MCF 10A (cell line): ENCODE data around the gene KLF13. TPM values are rescaled to one million over a fixed set of nuclear protein-coding genes. Genes with fewer than 3 reads are reported as not detected.

ENCODE experiments used
- BruUV-seq: library from RNA; stranded (reverse); fragments of 400-500 nt; replicated peaks from 2 replicates; lab custom pipeline; 2021; lab: Mats Ljungman, UMichigan
- CTCF ChIA-PET: fragments of 300-600 bp; sonication (Branson Sonifier 250); formaldehyde crosslinking; extraction: SDS; loops from one replicate; lab custom pipeline; 2021; ENCODE audit warnings: antibody characterized with exemption, inconsistent platforms; lab: Yijun Ruan, JAX
- POLR2A ChIA-PET: fragments of 300-600, 350-650 bp; sonication (Branson Sonifier 250); formaldehyde crosslinking; extraction: SDS; loops from one replicate; lab custom pipeline; 2020; ENCODE audit warnings: antibody characterized with exemption, inconsistent platforms; lab: Yijun Ruan, JAX
- DNase-seq: peaks from one replicate; pipeline ENCODE4 v3.0.0-alpha.2; 2018; ENCODE audit not compliant: unreplicated experiment
- H3K27ac Mint-ChIP-seq: one replicate; pipeline ENCODE4 v1.8.0; 2022; ENCODE audit warnings: mild to moderate bottlenecking, low read depth, mixed read lengths; ENCODE audit not compliant: unreplicated experiment
- H3K27me3 Mint-ChIP-seq: one replicate; pipeline ENCODE4 v1.8.0; 2022; ENCODE audit warnings: mixed read lengths; ENCODE audit not compliant: insufficient read depth, unreplicated experiment
- H3K36me3 Mint-ChIP-seq: one replicate; pipeline ENCODE4 v1.8.0; 2022; ENCODE audit warnings: mild to moderate bottlenecking, moderate library complexity, mixed read lengths; ENCODE audit not compliant: insufficient read depth, unreplicated experiment
- H3K4me1 Mint-ChIP-seq: one replicate; pipeline ENCODE4 v1.8.0; 2022; ENCODE audit warnings: mixed read lengths; ENCODE audit not compliant: insufficient read depth, unreplicated experiment
- H3K4me3 Mint-ChIP-seq: one replicate; pipeline ENCODE4 v1.8.0; 2022; ENCODE audit warnings: mild to moderate bottlenecking, moderate library complexity, mixed read lengths; ENCODE audit not compliant: unreplicated experiment
- H3K9me3 Mint-ChIP-seq: one replicate; pipeline ENCODE4 v1.8.0; 2022; ENCODE audit warnings: mixed read lengths; ENCODE audit not compliant: unreplicated experiment
- CTCF ChIP-seq: fragments of 200-600 bp; IDR thresholded peaks from one replicate; pipeline ENCODE4 v1.8.0; 2022; ENCODE audit warnings: antibody characterized with exemption, mild to moderate bottlenecking; ENCODE audit not compliant: unreplicated experiment
- intact Hi-C: fragments of 100-400 bp; cut with micrococcal nuclease; formaldehyde crosslinking; loops from 2 replicates; pipeline ENCODE4 v1.14.1; 2022
- total RNA-seq: library from RNA; stranded (reverse); gene quantifications from 2 replicates; pipeline ENCODE4 v1.2.3, GENCODE V29; 2022

KLF13 gene
- total RNA-seq, 1 experiment from 2014 or later, result 83.1 TPM

GRCh38 chr15:31379042-31379441 is 52.4 kb downstream of the KLF13 start:
- no peaks in the 10 kb centered on the region for H3K9me3 Mint-ChIP-seq
- no peaks in the 10 kb centered on the region for H3K4me1 Mint-ChIP-seq
- H3K36me3 Mint-ChIP-seq, result peaks cover 84% of the 10 kb centered on the region
- ChIA-PET POLR2A (no interaction called here), CTCF (interaction anchor here (0.9 to 2.1 kb wide), 2 partner anchors 13 to 109 kb away, joined by 4 to 10 read pairs; no protein-coding TSS in a partner anchor)
- no peak for TF ChIP-seq CTCF
- intact Hi-C loops, result no loop called here
- H3K27me3 Mint-ChIP-seq, result no peaks in the 10 kb centered on the region
- no peak for DNase-seq
- H3K27ac Mint-ChIP-seq, result no peak overlapping the region
- H3K4me3 Mint-ChIP-seq, result no peak overlapping the region
- no TSS peak for BruUV-seq

- Mint-ChIP-seq H3K27me3 (no peaks in the 10 kb centered on the region), H3K27ac (no peak overlapping the region)
Measured at GRCh38 chr15:31379577-31379976, 52.9 kb downstream of the KLF13 start.

GRCh38 chr15:31381801-31382712 is 55.4 kb downstream of the KLF13 start:
- Mint-ChIP-seq H3K4me1 (peaks cover 6% of the 10 kb centered on the region), H3K27ac (peak overlapping the region; percentile 35), H3K9me3 (no peaks in the 10 kb centered on the region), H3K27me3 (no peaks in the 10 kb centered on the region), H3K4me3 (no peak overlapping the region), H3K36me3 (peaks cover 62% of the 10 kb centered on the region)
- no peak for TF ChIP-seq CTCF
- no peak for DNase-seq
- ChIA-PET CTCF (interaction anchor here (0.6 to 3.4 kb wide), 7 partner anchors 13 to 438 kb away, joined by 3 to 28 read pairs (median 3); no protein-coding TSS in a partner anchor), POLR2A (interaction anchor here (0.5 to 2.7 kb wide), 4 partner anchors 10 to 167 kb away, joined by 3 to 5 read pairs (median 4); no protein-coding TSS in a partner anchor)
- intact Hi-C loops, result no loop called here
- BruUV-seq, result no TSS peak

More at GRCh38 chr15:31379577-31379976, 52.9 kb downstream of the KLF13 start:
- POLR2A ChIA-PET, result no interaction called here
- no peak for DNase-seq
- Mint-ChIP-seq H3K36me3 (peaks cover 82% of the 10 kb centered on the region), H3K9me3 (no peaks in the 10 kb centered on the region), H3K4me3 (no peak overlapping the region), H3K4me1 (peaks cover 2% of the 10 kb centered on the region)
- intact Hi-C loops, result no loop called here
- no TSS peak for BruUV-seq
- CTCF ChIA-PET, result interaction anchor here (0.9 to 3.4 kb wide), 3 partner anchors 13 to 109 kb away, joined by 4 to 28 read pairs (median 10); no protein-coding TSS in a partner anchor
- TF ChIP-seq CTCF, result no peak

- CTCF ChIA-PET, result interaction anchor here (0.6 to 3.4 kb wide), 3 partner anchors 16 to 106 kb away, joined by 3 to 28 read pairs (median 5); no protein-coding TSS in a partner anchor
- BruUV-seq, result no TSS peak
- Mint-ChIP-seq H3K27me3 (no peaks in the 10 kb centered on the region), H3K27ac (peak overlapping the region; percentile 35), H3K4me1 (peaks cover 10% of the 10 kb centered on the region), H3K9me3 (no peaks in the 10 kb centered on the region), H3K36me3 (peaks cover 56% of the 10 kb centered on the region), H3K4me3 (no peak overlapping the region)
- DNase-seq, result no peak
- intact Hi-C loops, result no loop called here
- TF ChIP-seq CTCF, result no peak
- POLR2A ChIA-PET, result interaction anchor here (1.3 to 2.7 kb wide), 4 partner anchors 9 to 168 kb away, joined by 4 to 5 read pairs (median 4); no protein-coding TSS in a partner anchor
Measured at GRCh38 chr15:31382713-31383045, 56.0 kb downstream of the KLF13 start.
